Chondrocyte (in vitro differentiated cells): ENCODE data around the gene AIFM2. TPM values are rescaled to one million over a fixed set of nuclear protein-coding genes. Genes with fewer than 3 reads are reported as not detected.

Experiments used
- DNase-seq: peaks from one replicate; pipeline ENCODE4 v3.0.0; 2021; ENCODE audit warnings: mixed read lengths, low spot score
- H3K27ac Mint-ChIP-seq: one replicate; pipeline ENCODE4 v1.8.0; 2021; ENCODE audit warnings: mild to moderate bottlenecking, moderate library complexity, mixed read lengths; ENCODE audit not compliant: unreplicated experiment
- H3K27me3 Mint-ChIP-seq: 2 replicates; pipeline ENCODE4 v1.8.0; 2021; ENCODE audit warnings: low read depth, mixed read lengths
- H3K36me3 Mint-ChIP-seq: 2 replicates; pipeline ENCODE4 v1.8.0; 2021; ENCODE audit warnings: low read depth, mixed read lengths
- H3K4me1 Mint-ChIP-seq: 2 replicates; pipeline ENCODE4 v1.8.0; 2021; ENCODE audit warnings: low read depth, mild to moderate bottlenecking, mixed read lengths
- H3K4me3 Mint-ChIP-seq: one replicate; pipeline ENCODE4 v1.8.0; 2021; ENCODE audit warnings: mild to moderate bottlenecking, moderate library complexity, mixed read lengths; ENCODE audit not compliant: unreplicated experiment
- H3K9me3 Mint-ChIP-seq: 2 replicates; pipeline ENCODE4 v1.8.0; 2021; ENCODE audit warnings: low read depth, mixed read lengths
- total RNA-seq: library from RNA; stranded (reverse); gene quantifications from 3 replicates; pipeline ENCODE4 v1.2.1, GENCODE V29; 2021
- TF ChIP-seq, protein P1 (sequence below): fragments of 200-600 bp; sonication (generic); IDR thresholded peaks from 2 replicates; pipeline ENCODE4 v1.5.0; 2021; ENCODE audit warnings: antibody characterized with exemption, mild to moderate bottlenecking, moderate library complexity

AIFM2 gene
- total RNA-seq, 1 donor from 2014 or later, result 10.3 TPM

DNA sequence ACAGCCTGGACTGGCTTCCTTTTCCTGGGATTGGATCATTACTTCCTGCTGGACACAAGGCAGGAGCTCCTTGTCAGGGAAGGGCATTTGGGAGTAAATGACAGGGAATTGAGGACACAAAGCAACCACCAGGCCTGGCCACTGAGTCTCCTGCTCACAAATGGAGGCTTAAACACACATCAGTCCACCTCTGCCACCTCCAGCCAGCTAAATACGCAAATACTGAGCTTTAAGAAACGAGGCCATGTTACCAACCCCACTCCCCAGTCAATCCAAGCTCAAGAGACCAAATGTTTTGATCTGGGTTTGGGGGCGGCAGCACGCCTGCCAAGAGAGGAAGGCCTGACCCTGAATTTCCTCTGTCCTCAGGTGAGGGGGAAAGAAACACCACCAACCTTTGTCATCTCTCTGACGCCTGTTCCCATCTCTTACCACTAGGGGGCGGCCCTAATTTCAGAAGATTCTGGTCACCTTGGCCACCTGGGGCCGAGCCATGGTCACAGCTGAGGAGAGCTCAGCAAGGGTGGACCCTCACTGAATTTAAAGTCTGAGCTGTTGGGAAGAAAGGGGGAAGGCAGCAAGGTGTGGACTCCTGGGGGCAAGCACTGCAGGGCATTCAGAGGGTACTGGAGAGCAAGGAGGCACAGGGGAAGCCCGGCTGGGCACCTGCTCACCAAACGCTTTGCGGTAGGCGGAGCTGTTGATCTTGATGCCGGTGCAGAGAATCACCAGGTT is 16.5 kb downstream of the AIFM2 start:
- no peaks in the 10 kb centered on the region for H3K9me3 Mint-ChIP-seq
- no peak overlapping the region for H3K27ac Mint-ChIP-seq
- TF ChIP-seq, protein P1, sequence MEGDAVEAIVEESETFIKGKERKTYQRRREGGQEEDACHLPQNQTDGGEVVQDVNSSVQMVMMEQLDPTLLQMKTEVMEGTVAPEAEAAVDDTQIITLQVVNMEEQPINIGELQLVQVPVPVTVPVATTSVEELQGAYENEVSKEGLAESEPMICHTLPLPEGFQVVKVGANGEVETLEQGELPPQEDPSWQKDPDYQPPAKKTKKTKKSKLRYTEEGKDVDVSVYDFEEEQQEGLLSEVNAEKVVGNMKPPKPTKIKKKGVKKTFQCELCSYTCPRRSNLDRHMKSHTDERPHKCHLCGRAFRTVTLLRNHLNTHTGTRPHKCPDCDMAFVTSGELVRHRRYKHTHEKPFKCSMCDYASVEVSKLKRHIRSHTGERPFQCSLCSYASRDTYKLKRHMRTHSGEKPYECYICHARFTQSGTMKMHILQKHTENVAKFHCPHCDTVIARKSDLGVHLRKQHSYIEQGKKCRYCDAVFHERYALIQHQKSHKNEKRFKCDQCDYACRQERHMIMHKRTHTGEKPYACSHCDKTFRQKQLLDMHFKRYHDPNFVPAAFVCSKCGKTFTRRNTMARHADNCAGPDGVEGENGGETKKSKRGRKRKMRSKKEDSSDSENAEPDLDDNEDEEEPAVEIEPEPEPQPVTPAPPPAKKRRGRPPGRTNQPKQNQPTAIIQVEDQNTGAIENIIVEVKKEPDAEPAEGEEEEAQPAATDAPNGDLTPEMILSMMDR, result peak; percentile 91
- H3K4me1 Mint-ChIP-seq, result peaks cover 7% of the 10 kb centered on the region
- no peaks in the 10 kb centered on the region for H3K27me3 Mint-ChIP-seq
- no peak for DNase-seq
- peaks cover 22% of the 10 kb centered on the region for H3K36me3 Mint-ChIP-seq
- H3K4me3 Mint-ChIP-seq, result no peak overlapping the region

DNA sequence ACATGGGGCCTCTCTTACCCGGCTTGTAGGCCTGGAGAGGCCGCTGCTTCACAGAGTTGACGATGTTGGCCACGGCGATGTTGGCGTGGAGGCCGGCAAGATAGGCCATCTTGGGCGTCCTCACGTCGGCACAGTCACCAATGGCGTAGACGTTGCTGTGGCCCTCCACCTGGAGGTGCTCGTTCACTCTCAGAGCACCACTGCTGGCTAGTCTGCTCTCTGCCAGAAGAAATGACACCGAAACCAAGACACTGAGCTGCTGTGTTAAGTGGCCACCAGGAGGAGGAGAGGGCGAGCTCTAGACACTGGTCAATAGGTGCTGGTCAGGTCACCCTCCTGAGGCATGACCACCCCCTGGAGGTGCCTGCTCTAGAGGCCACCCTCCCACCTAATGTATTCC is 17.7 kb downstream of the AIFM2 start:
- no peaks in the 10 kb centered on the region for H3K27me3 Mint-ChIP-seq
- peaks cover 18% of the 10 kb centered on the region for H3K36me3 Mint-ChIP-seq
- no peak overlapping the region for H3K27ac Mint-ChIP-seq
- no peaks in the 10 kb centered on the region for H3K9me3 Mint-ChIP-seq
- no peak overlapping the region for H3K4me3 Mint-ChIP-seq
- TF ChIP-seq, protein P1, result no peak
- H3K4me1 Mint-ChIP-seq, result peaks cover 7% of the 10 kb centered on the region
- DNase-seq, result no peak

DNA sequence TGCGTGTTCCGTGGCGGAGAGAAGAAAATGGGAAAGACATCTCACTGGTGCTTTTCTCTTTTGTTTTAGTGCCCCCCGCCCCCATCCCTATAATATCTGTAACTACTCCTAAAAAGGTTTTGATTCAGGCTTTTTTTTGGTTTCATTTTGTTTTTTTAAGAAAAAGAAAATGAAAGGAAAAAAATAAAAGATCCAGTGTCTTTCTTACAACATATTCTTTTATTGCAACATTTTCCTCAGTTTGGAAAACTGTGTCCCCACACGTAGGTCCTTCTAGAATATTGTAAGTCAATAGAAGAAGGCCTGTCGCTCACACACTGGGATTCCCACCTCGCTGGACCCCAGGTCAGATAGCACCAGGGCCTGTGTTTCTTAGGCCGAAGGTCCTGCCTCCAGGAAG is 20.6 kb downstream of the AIFM2 start:
- H3K27me3 Mint-ChIP-seq, result no peaks in the 10 kb centered on the region
- peaks cover 7% of the 10 kb centered on the region for H3K4me1 Mint-ChIP-seq
- DNase-seq, result no peak
- TF ChIP-seq, protein P1, result no peak
- H3K27ac Mint-ChIP-seq, result no peak overlapping the region
- H3K9me3 Mint-ChIP-seq, result no peaks in the 10 kb centered on the region
- H3K4me3 Mint-ChIP-seq, result no peak overlapping the region
- H3K36me3 Mint-ChIP-seq, result peaks cover 18% of the 10 kb centered on the region

DNA sequence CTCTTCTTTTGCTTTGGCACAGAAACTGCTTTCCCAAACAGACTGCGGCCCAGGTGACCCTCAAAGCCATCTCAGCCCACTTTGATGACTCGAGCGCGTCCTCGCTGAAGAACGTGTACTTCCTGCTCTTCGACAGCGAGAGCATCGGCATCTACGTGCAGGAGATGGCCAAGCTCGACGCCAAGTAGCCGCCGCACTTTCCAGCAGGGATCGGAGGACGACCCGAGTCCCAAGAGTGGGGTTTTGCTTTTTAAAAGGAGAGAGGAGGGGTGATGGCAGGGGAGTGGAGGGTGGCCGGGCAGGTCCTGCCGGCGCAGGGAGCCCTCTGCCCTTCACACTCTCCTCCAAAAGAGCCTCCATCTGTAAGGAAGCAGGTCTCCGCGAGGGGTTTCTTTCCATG is 21.1 kb downstream of the AIFM2 start:
- Mint-ChIP-seq H3K27me3 (no peaks in the 10 kb centered on the region), H3K4me1 (peaks cover 7% of the 10 kb centered on the region), H3K36me3 (peaks cover 18% of the 10 kb centered on the region), H3K9me3 (no peaks in the 10 kb centered on the region), H3K4me3 (no peak overlapping the region), H3K27ac (no peak overlapping the region)
- no peak for DNase-seq
- TF ChIP-seq, protein P1, result no peak

DNA sequence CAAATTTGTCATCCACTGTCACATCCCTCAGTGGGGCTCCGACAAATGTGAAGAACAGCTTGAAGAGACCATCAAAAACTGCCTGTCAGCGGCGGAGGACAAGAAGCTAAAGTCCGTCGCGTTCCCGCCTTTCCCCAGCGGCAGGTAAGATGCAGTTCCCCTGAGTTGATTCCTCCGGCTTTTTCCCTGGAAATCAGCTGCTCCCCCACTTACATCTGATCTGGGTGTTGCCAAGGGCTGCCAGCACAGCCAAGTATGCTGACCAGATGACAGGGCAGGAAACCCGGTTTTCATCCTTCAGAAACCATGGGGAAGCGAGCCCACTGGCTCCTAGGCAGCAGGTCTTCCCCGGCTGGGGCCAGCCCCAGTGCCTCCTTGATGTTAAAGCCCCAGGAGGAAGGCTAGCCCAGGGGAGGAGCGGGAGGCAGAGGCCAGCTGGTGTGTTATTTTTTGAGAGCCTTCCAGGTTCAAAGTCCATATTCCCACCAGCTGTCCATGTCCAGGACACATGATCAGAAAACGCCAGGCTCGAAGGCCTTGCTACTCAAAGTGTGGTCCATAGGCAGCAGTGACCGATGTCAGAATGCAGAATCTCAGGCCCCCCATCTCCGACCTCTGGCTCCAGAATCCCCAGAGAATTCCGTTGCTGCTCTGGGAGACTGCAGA is 23.4 kb downstream of the AIFM2 start:
- TF ChIP-seq, protein P1, result no peak
- Mint-ChIP-seq H3K36me3 (peaks cover 19% of the 10 kb centered on the region), H3K4me3 (no peak overlapping the region), H3K27me3 (no peaks in the 10 kb centered on the region), H3K27ac (no peak overlapping the region), H3K4me1 (peaks cover 7% of the 10 kb centered on the region), H3K9me3 (no peaks in the 10 kb centered on the region)
- DNase-seq, result no peak
